ACC112 (cell line): ENCODE results near the gene ALDH1L2.
A peak's percentile ranks its signal among the peaks of the same experiment; 100 is the strongest.

Experiments used
- H2AFZ ChIP-seq: fragments of 200-600 bp; sonication (generic); one replicate; pipeline ENCODE4 v1.6.0; 2017; ENCODE audit warnings: antibody characterized with exemption, low read length; ENCODE audit not compliant: unreplicated experiment
- H3K27ac ChIP-seq: fragments of 200-600 bp; sonication (generic); 2 replicates; pipeline ENCODE4 v1.5.1; 2014; ENCODE audit warnings: low read depth, mild to moderate bottlenecking, antibody characterized with exemption, low read length, moderate library complexity
- H3K27me3 ChIP-seq: fragments of 200-600 bp; sonication (generic); 2 replicates; pipeline ENCODE4 v1.6.1; 2014; ENCODE audit warnings: mild to moderate bottlenecking, antibody characterized with exemption, low read length, moderate library complexity, mixed read lengths; ENCODE audit not compliant: insufficient read depth
- H3K36me3 ChIP-seq: fragments of 200-600 bp; sonication (generic); 2 replicates; pipeline ENCODE4 v1.6.1; 2016; ENCODE audit warnings: mild to moderate bottlenecking, antibody characterized with exemption, low read length, moderate library complexity, mixed read lengths; ENCODE audit not compliant: insufficient read depth
- H3K4me1 ChIP-seq: fragments of 200-600 bp; sonication (generic); one replicate; pipeline ENCODE4 v1.6.1; 2016; ENCODE audit warnings: low read length, mixed read lengths; ENCODE audit not compliant: insufficient read depth, unreplicated experiment, control insufficient read depth
- H3K4me3 ChIP-seq: fragments of 200-600 bp; sonication (generic); 2 replicates; pipeline ENCODE4 v1.5.1; 2014; ENCODE audit warnings: mild to moderate bottlenecking, low read depth, low read length
- H3K79me2 ChIP-seq: fragments of 200-600 bp; sonication (generic); one replicate; pipeline ENCODE4 v1.6.0; 2016; ENCODE audit warnings: low read length; ENCODE audit not compliant: control insufficient read depth, unreplicated experiment, insufficient read depth

ALDH1L2 gene

GRCh38 chr12:105083551-105084105, 630 bp downstream of the ALDH1L2 start:
- peaks cover 5% of the 10 kb centered on the region for H3K36me3 ChIP-seq
- H3K27ac ChIP-seq: peak overlapping the region; percentile 46
- peaks cover 37% of the 10 kb centered on the region for H3K79me2 ChIP-seq
- H2AFZ ChIP-seq: peak overlapping the region; percentile 83
- peaks cover 28% of the 10 kb centered on the region for H3K4me1 ChIP-seq
- no peaks in the 10 kb centered on the region for H3K27me3 ChIP-seq
- H3K4me3 ChIP-seq: peak overlapping the region; percentile 98

DNA sequence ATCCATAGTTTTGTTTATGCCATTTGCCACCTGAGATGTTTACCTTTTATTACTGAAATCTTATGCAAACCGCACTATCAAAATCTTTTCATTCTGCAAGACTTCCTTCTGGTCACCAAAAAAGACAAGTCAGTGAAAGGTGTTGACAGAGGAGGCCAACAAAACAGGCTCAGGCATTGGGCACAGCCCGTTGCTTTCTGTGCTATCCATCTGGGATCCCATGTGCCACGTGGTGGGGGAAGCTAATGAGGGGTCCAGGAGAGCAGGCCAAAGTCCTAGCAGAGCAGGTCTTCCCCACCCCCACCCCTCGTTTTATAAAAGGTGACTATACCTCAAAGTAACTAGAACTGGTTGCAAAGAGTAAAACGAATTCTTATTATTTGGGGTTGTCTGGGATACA, 1.2 kb downstream of the ALDH1L2 start:
- Histone ChIP-seq H3K4me3 (peak overlapping the region; percentile 98), H3K79me2 (peaks cover 43% of the 10 kb centered on the region), H3K36me3 (peaks cover 5% of the 10 kb centered on the region), H2AFZ (peak overlapping the region; percentile 83), H3K4me1 (peaks cover 28% of the 10 kb centered on the region), H3K27me3 (no peaks in the 10 kb centered on the region), H3K27ac (peak overlapping the region; percentile 46)

DNA sequence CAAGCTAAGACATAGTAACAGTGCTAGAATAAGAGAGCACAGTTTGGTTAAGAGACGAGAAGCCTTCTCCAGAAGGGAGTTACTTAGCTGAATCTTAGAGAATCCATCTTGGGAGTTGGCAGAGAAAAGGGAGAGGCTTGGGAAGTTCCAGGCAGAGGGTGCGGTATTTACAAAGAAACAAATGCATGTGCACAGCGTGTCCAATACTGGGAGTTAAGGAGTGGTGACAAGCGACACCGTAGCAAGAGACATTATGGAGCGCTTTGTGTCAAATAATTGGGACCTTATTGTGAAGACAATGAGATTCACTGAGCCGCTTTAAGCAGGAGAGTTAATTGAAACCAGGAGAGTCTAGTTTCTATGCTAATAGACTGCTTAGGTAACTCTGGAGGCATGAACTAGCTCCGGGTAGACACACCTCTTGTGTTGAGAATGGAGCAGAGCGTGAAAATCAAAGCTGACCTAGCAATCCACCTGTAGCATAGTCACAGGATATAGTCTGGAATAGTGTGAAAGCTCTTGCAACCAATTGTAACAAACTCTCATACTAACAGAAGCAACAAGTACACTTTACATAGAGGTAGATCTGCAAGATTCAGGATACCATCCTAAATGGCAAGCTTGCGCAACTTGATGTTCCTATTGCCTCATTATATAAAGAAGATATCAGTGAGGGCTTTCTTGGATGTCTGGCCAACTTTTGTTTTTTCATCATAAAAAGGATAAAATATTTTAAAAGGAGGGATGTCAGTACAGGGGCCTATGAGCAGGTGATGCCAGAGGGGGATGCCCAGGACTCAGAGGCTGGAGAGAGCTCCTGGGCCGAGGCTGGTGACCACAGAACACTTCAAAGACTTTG, 5.3 kb downstream of the ALDH1L2 start:
- peaks cover 62% of the 10 kb centered on the region for H3K79me2 ChIP-seq
- no peak overlapping the region for H3K4me3 ChIP-seq
- H3K4me1 ChIP-seq: peaks cover 40% of the 10 kb centered on the region
- no peak overlapping the region for H3K27ac ChIP-seq
- no peak overlapping the region for H2AFZ ChIP-seq
- no peaks in the 10 kb centered on the region for H3K27me3 ChIP-seq
- peaks cover 6% of the 10 kb centered on the region for H3K36me3 ChIP-seq

- Histone ChIP-seq H3K36me3 (peaks cover 18% of the 10 kb centered on the region), H2AFZ (no peak overlapping the region), H3K27me3 (no peaks in the 10 kb centered on the region), H3K79me2 (peaks cover 54% of the 10 kb centered on the region), H3K4me1 (peaks cover 33% of the 10 kb centered on the region), H3K27ac (no peak overlapping the region), H3K4me3 (no peak overlapping the region)
These were observed 6.8 kb downstream of the ALDH1L2 start for GRCh38 chr12:105077435-105077834.

GRCh38 chr12:105076913-105077312, 7.3 kb downstream of the ALDH1L2 start:
- no peak overlapping the region for H2AFZ ChIP-seq
- peaks cover 30% of the 10 kb centered on the region for H3K4me1 ChIP-seq

DNA sequence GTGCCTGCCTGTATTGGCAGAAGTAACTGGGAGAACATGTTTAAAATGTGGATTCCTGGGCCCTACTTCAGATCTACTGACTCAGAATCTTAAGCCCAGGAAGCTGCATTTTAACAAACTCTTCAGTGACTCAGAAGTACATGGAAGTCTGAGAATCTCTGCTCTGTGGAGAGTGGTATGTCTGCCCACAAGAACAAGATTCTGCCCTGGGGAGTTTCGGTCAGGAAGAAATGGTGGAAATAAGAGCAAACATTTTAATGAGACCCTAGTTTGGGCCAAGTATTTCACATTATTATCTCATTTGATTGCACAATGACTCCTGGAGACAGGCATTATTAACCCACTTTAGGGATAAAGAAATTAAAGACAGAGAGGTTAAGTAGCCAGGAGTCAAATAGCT, 8.2 kb downstream of the ALDH1L2 start:
- Histone ChIP-seq H3K4me1 (peaks cover 26% of the 10 kb centered on the region), H3K27me3 (no peaks in the 10 kb centered on the region), H3K27ac (no peak overlapping the region), H3K79me2 (peaks cover 41% of the 10 kb centered on the region), H2AFZ (no peak overlapping the region), H3K36me3 (peaks cover 22% of the 10 kb centered on the region), H3K4me3 (no peak overlapping the region)

More at GRCh38 chr12:105076913-105077312, 7.3 kb downstream of the ALDH1L2 start:
- H3K36me3 ChIP-seq: peaks cover 20% of the 10 kb centered on the region
- H3K27ac ChIP-seq: no peak overlapping the region
- H3K4me3 ChIP-seq: no peak overlapping the region
- H3K27me3 ChIP-seq: no peaks in the 10 kb centered on the region
- peaks cover 49% of the 10 kb centered on the region for H3K79me2 ChIP-seq

- peaks cover 19% of the 10 kb centered on the region for H3K79me2 ChIP-seq
- no peak overlapping the region for H2AFZ ChIP-seq
- peaks cover 12% of the 10 kb centered on the region for H3K4me1 ChIP-seq
- H3K27ac ChIP-seq: no peak overlapping the region
- H3K4me3 ChIP-seq: no peak overlapping the region
- peaks cover 35% of the 10 kb centered on the region for H3K36me3 ChIP-seq
- H3K27me3 ChIP-seq: no peaks in the 10 kb centered on the region
These were observed 11.3 kb downstream of the ALDH1L2 start for GRCh38 chr12:105072888-105073488.

DNA sequence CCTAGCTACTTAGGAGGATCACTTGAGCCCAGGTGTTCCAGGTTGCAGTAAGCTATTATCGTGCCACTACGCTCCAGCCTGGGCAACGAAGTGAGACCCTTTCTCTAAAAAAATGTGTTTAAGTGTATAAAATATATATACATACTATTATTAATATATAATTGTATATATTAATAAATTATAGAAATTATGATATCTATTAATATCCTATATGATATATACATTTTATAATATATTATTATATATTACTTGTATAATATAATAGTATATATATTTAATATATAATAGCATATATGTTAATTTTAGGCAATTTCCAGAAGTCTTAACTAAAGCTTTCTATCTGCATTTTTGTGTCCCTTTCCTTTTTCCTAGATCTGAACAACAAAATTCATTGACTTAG, 12.3 kb downstream of the ALDH1L2 start:
- Histone ChIP-seq H3K4me3 (no peak overlapping the region), H3K27ac (no peak overlapping the region), H3K79me2 (peaks cover 13% of the 10 kb centered on the region), H2AFZ (no peak overlapping the region), H3K27me3 (no peaks in the 10 kb centered on the region), H3K36me3 (peaks cover 35% of the 10 kb centered on the region), H3K4me1 (peaks cover 8% of the 10 kb centered on the region)

GRCh38 chr12:105069936-105070702, 14.1 kb downstream of the ALDH1L2 start:
- Histone ChIP-seq H3K4me3 (no peak overlapping the region), H3K79me2 (peaks cover 4% of the 10 kb centered on the region), H3K4me1 (no peaks in the 10 kb centered on the region), H2AFZ (no peak overlapping the region), H3K27ac (no peak overlapping the region), H3K36me3 (peaks cover 41% of the 10 kb centered on the region), H3K27me3 (no peaks in the 10 kb centered on the region)

DNA sequence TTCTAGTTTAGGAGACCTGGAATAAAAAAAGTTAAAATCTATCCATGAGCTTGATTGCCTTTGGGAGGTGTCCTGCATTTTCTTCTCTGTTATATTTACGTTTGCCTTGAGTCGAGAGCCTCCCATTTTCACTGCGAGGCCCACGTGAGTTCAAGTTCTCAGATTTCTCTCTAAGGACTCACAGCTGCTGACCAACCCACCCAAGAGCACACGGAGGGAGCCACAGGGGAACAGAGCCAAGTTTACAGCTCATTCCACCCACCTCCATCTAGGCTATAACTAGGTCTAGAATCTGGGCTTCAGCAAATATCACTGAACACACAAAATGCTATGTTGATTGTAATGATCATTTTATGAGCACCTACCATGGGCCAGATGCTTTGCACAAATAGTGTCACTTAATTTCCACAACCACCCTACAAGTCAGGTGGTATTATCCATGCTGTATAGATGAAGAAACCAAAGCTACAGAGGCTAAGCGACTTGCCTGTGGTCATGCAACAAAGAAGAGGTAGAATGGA, 16.7 kb downstream of the ALDH1L2 start:
- Histone ChIP-seq H3K4me3 (no peak overlapping the region), H3K4me1 (no peaks in the 10 kb centered on the region), H3K79me2 (no peaks in the 10 kb centered on the region), H3K36me3 (peaks cover 32% of the 10 kb centered on the region), H3K27ac (no peak overlapping the region), H2AFZ (no peak overlapping the region), H3K27me3 (no peaks in the 10 kb centered on the region)
